RWPE2 (cell line): ENCODE data around the gene NPHS1.

Experiments
- ATAC-seq: fragments of 200-7000 bp; cut with Tn5 transposase; 3 replicates; pipeline ENCODE4 v1.9.1; 2021; ENCODE audit warnings: low read depth
- DNase-seq: peaks from one replicate; pipeline ENCODE4 v3.0.0-alpha.2; 2020; ENCODE audit warnings: low spot score
- H3K27ac ChIP-seq: fragments of 450-650 bp; 2 replicates; pipeline ENCODE4 v1.5.1; 2017; ENCODE audit warnings: mild to moderate bottlenecking; ENCODE audit not compliant: poor library complexity, severe bottlenecking
- H3K27me3 ChIP-seq: fragments of 250-450 bp; sonication (Bioruptor Pico); 2 replicates; pipeline ENCODE4 v1.5.1; 2021; ENCODE audit warnings: mild to moderate bottlenecking, moderate library complexity; ENCODE audit not compliant: insufficient read depth, poor library complexity, severe bottlenecking
- H3K36me3 ChIP-seq: fragments of 250-450 bp; sonication (Bioruptor Pico); 2 replicates; pipeline ENCODE4 v1.5.1; 2020; ENCODE audit warnings: low read depth, mild to moderate bottlenecking, moderate library complexity
- H3K4me1 ChIP-seq: fragments of 250-450 bp; sonication (Bioruptor Pico); 2 replicates; pipeline ENCODE4 v1.5.1; 2021; ENCODE audit warnings: mild to moderate bottlenecking, moderate library complexity; ENCODE audit not compliant: insufficient read depth, poor library complexity, severe bottlenecking
- H3K4me3 ChIP-seq: fragments of 250-450 bp; sonication (Bioruptor Pico); 2 replicates; pipeline ENCODE4 v1.5.1; 2021; ENCODE audit warnings: mild to moderate bottlenecking, moderate library complexity; ENCODE audit not compliant: severe bottlenecking
- H3K9me3 ChIP-seq: fragments of 250-450 bp; sonication (Bioruptor Pico); 2 replicates; pipeline ENCODE4 v1.5.1; 2021; ENCODE audit warnings: mild to moderate bottlenecking, moderate library complexity; ENCODE audit not compliant: severe bottlenecking
- CTCF ChIP-seq: fragments of 450-650 bp; IDR thresholded peaks from one replicate; pipeline ENCODE4 v1.5.1; 2017; ENCODE audit warnings: mild to moderate bottlenecking, moderate library complexity; ENCODE audit not compliant: poor library complexity, severe bottlenecking

Gene NPHS1

GRCh38 chr19:35862528-35862927, 10.2 kb upstream of the NPHS1 start:
- ATAC-seq (no peak), DNase-seq (no peak)
- no peak for TF ChIP-seq CTCF
- Histone ChIP-seq H3K27ac (no peak overlapping the region), H3K27me3 (peaks cover 27% of the 10 kb centered on the region), H3K4me1 (no peaks in the 10 kb centered on the region), H3K36me3 (no peaks in the 10 kb centered on the region), H3K9me3 (no peaks in the 10 kb centered on the region), H3K4me3 (no peak overlapping the region)

- Histone ChIP-seq H3K27ac (no peak overlapping the region), H3K36me3 (no peaks in the 10 kb centered on the region), H3K4me3 (no peak overlapping the region), H3K4me1 (no peaks in the 10 kb centered on the region), H3K27me3 (peaks cover 28% of the 10 kb centered on the region), H3K9me3 (no peaks in the 10 kb centered on the region)
- no peak for TF ChIP-seq CTCF
- no peak for DNase-seq
- ATAC-seq = no peak
Measured at GRCh38 chr19:35861640-35862160, 9.4 kb upstream of the NPHS1 start.

GRCh38 chr19:35860818-35861639, 8.7 kb upstream of the NPHS1 start:
- TF ChIP-seq CTCF = no peak
- no peak overlapping the region for H3K4me3 ChIP-seq
- H3K27me3 ChIP-seq = peaks cover 35% of the 10 kb centered on the region

GRCh38 chr19:35860436-35860817, 8.1 kb upstream of the NPHS1 start:
- H3K4me3 ChIP-seq = no peak overlapping the region
- ATAC-seq (no peak), DNase-seq (no peak)
- no peaks in the 10 kb centered on the region for H3K36me3 ChIP-seq
- H3K9me3 ChIP-seq = no peaks in the 10 kb centered on the region
- no peak overlapping the region for H3K27ac ChIP-seq
- TF ChIP-seq CTCF = no peak
- peaks cover 41% of the 10 kb centered on the region for H3K27me3 ChIP-seq
- H3K4me1 ChIP-seq = no peaks in the 10 kb centered on the region

More at GRCh38 chr19:35860818-35861639, 8.7 kb upstream of the NPHS1 start:
- Histone ChIP-seq H3K36me3 (no peaks in the 10 kb centered on the region), H3K9me3 (no peaks in the 10 kb centered on the region), H3K27ac (no peak overlapping the region), H3K4me1 (no peaks in the 10 kb centered on the region)
- DNase-seq (no peak), ATAC-seq (peak; percentile 57)

- H3K9me3 ChIP-seq = no peaks in the 10 kb centered on the region
- ATAC-seq (no peak), DNase-seq (no peak)
- no peak for TF ChIP-seq CTCF
- no peak overlapping the region for H3K27ac ChIP-seq
- no peaks in the 10 kb centered on the region for H3K36me3 ChIP-seq
- H3K27me3 ChIP-seq = peaks cover 43% of the 10 kb centered on the region
- no peak overlapping the region for H3K4me3 ChIP-seq
- no peaks in the 10 kb centered on the region for H3K4me1 ChIP-seq
Measured at GRCh38 chr19:35859414-35859813, 7.1 kb upstream of the NPHS1 start.
